Activated CD4-positive, alpha-beta T cell treated with anti-CD3 and anti-CD28 coated beads, Interleukin-2, amount 10 ng/mL, durations not matched to agents 7 days and 5 days (primary cell): ENCODE data around the gene AUTS2. TPM values are rescaled to one million over a fixed set of nuclear protein-coding genes. Genes with fewer than 3 reads are reported as not detected.

ENCODE experiments used
- CTCF ChIA-PET: fragments of 350-600 bp; sonication (Branson Sonifier 250); formaldehyde crosslinking; loops from one replicate; lab custom pipeline; 2021; ENCODE audit warnings: antibody characterized with exemption; lab: Charles Lee
- POLR2A ChIA-PET: fragments of 350-600 bp; sonication (Branson Sonifier 250); formaldehyde crosslinking; loops from one replicate; lab custom pipeline; 2021; ENCODE audit warnings: antibody characterized with exemption; lab: Charles Lee
- DNase-seq: peaks from one replicate; pipeline ENCODE4 v3.0.0-alpha.2; 2020
- H3K27ac Mint-ChIP-seq: one replicate; pipeline ENCODE4 v1.8.0; 2021; ENCODE audit warnings: mild to moderate bottlenecking, moderate library complexity, mixed read lengths
- H3K27me3 Mint-ChIP-seq: one replicate; pipeline ENCODE4 v1.8.0; 2021; ENCODE audit warnings: mixed read lengths
- H3K36me3 Mint-ChIP-seq: one replicate; pipeline ENCODE4 v1.8.0; 2021; ENCODE audit warnings: low read depth, mixed read lengths
- H3K4me1 Mint-ChIP-seq: one replicate; pipeline ENCODE4 v1.8.0; 2021; ENCODE audit warnings: mixed read lengths
- H3K4me3 Mint-ChIP-seq: one replicate; pipeline ENCODE4 v1.8.0; 2021; ENCODE audit warnings: mild to moderate bottlenecking, moderate library complexity, mixed read lengths
- H3K9me3 Mint-ChIP-seq: one replicate; pipeline ENCODE4 v1.8.0; 2021; ENCODE audit warnings: mixed read lengths
- total RNA-seq, 2 experiments: library from RNA; stranded (reverse); gene quantifications; one replicate each; pipeline ENCODE4 v1.2.3, GENCODE V29; 2021

AUTS2 gene
- total RNA-seq, 2 experiments from 2014 or later = 13.9 to 18.9 TPM

DNA sequence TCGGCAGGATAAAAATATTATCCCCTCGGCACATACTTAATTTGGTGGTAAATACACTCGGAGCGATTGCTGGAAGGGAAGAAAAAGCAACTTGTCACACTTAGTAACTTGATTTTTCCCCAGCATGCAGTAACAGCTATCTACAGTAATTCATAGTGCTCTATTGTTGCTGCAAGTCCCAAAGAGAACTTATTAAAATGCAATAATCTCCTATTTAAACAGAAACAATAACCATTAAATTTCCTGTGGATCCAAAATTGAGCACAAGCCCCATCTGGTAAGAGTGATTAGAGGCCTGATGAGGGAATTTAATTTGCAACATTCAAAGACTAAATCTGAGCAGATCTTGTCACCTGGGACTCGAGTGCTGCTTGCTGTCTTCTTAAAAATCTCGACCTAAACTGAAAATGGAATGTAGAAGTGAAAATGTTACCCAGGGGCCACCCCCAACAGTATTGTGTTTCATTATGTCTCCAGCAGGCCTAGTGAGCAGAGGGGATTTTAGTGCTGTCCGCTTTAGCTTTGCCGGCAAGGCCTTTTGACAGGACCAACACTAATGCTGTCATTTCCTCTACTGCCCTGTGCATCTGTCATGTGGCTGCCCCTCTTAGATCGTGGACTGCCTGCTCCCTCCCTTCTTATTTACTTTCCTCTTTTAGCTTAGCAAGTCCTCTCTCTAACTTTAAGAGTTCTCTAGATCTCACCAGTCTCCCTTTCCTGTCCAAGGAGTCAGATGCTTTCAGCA is 639.7 kb downstream of the AUTS2 start:
- H3K4me1 Mint-ChIP-seq = no peaks in the 10 kb centered on the region
- CTCF ChIA-PET = no interaction called here
- no peak overlapping the region for H3K4me3 Mint-ChIP-seq
- H3K9me3 Mint-ChIP-seq = peaks cover 2% of the 10 kb centered on the region
- H3K36me3 Mint-ChIP-seq = no peaks in the 10 kb centered on the region
- no peak for DNase-seq
- POLR2A ChIA-PET = no interaction called here
- H3K27ac Mint-ChIP-seq = no peak overlapping the region
- H3K27me3 Mint-ChIP-seq = no peaks in the 10 kb centered on the region

DNA sequence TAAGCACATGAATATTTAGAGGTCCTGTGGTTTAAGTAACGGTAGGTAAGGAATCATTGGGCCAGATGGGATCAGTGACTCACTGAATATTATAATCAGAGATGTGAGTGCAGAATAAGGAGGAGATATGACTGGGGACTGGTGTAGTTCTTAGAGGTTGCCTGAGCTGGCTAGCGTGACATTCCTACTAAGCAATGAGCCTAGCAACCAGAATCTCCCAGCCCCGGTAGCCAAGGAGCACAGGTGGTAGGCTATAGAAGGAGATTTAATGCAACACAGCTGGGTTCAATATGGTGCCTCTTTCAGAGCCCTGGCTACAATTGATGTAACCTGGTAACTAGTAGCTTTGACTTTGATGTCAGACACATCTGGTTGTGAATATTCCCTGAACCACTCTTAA is 641.6 kb downstream of the AUTS2 start:
- no peaks in the 10 kb centered on the region for H3K9me3 Mint-ChIP-seq

DNA sequence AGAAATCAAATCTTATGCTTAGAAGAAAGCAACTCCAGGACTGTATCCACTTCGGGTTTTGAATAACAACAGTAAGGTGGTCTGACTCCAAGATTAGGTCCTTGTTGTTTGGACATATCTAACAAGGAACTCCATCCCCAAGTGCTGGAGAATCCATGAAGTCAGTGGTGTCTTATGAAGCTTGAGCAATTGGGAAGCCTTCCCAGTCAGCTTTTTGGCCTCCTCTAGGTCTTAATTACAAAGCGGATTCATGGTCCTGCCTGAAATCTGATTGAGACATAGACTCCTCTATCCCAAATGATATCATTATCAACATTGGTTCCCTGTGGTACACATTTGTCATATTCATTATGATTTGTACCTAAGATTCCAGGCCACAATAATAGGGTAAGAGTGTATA is 642.6 kb downstream of the AUTS2 start:
- ChIA-PET CTCF (no interaction called here), POLR2A (no interaction called here)
- H3K27ac Mint-ChIP-seq = no peak overlapping the region
- H3K9me3 Mint-ChIP-seq = no peaks in the 10 kb centered on the region
- no peaks in the 10 kb centered on the region for H3K36me3 Mint-ChIP-seq
- no peak overlapping the region for H3K4me3 Mint-ChIP-seq
- DNase-seq = no peak
- no peaks in the 10 kb centered on the region for H3K27me3 Mint-ChIP-seq
- no peaks in the 10 kb centered on the region for H3K4me1 Mint-ChIP-seq

More for the DNA sequence above, 641.6 kb downstream of the AUTS2 start:
- DNase-seq = no peak
- no peaks in the 10 kb centered on the region for H3K36me3 Mint-ChIP-seq
- POLR2A ChIA-PET = no interaction called here
- no peak overlapping the region for H3K27ac Mint-ChIP-seq
- H3K4me1 Mint-ChIP-seq = no peaks in the 10 kb centered on the region
- CTCF ChIA-PET = no interaction called here
- no peaks in the 10 kb centered on the region for H3K27me3 Mint-ChIP-seq
- H3K4me3 Mint-ChIP-seq = no peak overlapping the region

DNA sequence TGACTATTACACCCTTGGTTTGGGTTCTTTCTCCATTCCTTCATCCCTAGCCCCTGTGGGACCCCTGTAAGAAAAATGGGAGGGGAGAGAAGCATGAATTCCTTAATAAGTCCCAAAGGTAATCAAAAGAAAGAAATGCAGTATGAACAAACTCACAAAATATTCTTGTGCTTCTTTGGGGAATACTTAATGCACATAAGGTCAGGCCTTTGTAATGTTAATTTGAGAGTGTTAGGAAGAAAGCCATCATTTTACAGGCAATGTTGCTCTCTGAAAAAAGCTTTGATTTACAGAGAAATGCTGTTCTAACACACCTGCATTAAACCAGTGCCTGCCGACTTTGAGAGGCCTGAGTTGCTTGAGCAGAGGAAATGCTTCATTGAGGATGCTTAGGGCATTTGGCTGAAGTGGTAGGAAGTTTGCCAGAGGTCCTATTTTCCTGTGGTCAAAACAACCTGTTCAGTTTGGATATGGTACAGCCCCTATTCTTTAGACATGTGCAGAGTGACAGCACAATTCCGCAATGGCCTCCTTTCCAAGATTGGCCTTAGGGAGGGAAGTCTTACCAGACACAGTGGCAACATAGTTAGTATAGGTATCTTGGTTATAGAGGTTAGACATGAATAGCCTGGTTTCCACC is 643.4 kb downstream of the AUTS2 start:
- no peaks in the 10 kb centered on the region for H3K27me3 Mint-ChIP-seq
- no peak overlapping the region for H3K4me3 Mint-ChIP-seq
- H3K9me3 Mint-ChIP-seq = no peaks in the 10 kb centered on the region
- no peaks in the 10 kb centered on the region for H3K4me1 Mint-ChIP-seq
- ChIA-PET POLR2A (no interaction called here), CTCF (no interaction called here)
- H3K27ac Mint-ChIP-seq = no peak overlapping the region
- no peak for DNase-seq
- H3K36me3 Mint-ChIP-seq = no peaks in the 10 kb centered on the region

DNA sequence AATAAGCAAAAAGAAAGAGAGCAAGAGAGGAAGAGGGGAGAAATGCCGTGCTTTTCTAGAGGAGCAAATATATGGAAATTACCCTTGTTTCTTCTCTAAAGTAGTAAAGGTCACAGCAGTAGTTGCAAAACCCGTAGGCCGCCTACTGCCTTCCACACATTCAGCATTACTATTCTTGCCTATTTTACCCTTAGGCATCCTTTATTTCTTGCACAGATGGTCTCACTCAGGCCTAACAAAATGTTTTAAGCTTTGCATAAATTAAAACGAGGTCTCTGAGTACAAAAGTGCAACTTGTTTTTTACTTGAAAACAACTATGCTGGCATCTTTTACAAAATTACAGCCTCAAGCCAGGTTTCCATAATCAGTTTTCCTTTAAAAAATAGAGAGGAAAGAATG is 644.6 kb downstream of the AUTS2 start:
- POLR2A ChIA-PET = no interaction called here
- CTCF ChIA-PET = no interaction called here
- no peaks in the 10 kb centered on the region for H3K36me3 Mint-ChIP-seq
- DNase-seq = no peak
- H3K27me3 Mint-ChIP-seq = no peaks in the 10 kb centered on the region
- no peaks in the 10 kb centered on the region for H3K4me1 Mint-ChIP-seq
- H3K4me3 Mint-ChIP-seq = no peak overlapping the region
- H3K9me3 Mint-ChIP-seq = no peaks in the 10 kb centered on the region
- no peak overlapping the region for H3K27ac Mint-ChIP-seq

DNA sequence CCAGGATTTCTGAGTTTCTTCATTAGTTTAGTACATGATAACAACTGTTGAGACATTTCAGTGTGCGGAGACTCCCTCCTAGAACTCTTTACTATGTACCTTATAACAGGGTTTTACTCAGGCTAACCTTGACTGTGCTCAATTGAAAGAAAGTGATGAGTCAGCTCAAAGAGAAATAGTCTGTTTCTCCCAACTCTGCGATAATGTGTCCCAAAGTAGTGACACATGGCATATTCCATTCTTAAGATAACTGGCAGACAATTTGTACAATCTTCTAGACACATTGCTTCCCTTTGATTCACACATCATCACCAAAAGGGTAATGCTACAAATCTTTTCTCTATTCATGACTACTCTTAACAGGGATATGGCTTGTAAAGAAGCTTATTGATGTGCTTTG is 645.2 kb downstream of the AUTS2 start:
- H3K9me3 Mint-ChIP-seq = peaks cover under 1% of the 10 kb centered on the region
- H3K27ac Mint-ChIP-seq = no peak overlapping the region
- no peaks in the 10 kb centered on the region for H3K27me3 Mint-ChIP-seq
- ChIA-PET CTCF (no interaction called here), POLR2A (no interaction called here)
- no peak for DNase-seq
- H3K4me1 Mint-ChIP-seq = no peaks in the 10 kb centered on the region
- H3K4me3 Mint-ChIP-seq = no peak overlapping the region
- H3K36me3 Mint-ChIP-seq = no peaks in the 10 kb centered on the region

DNA sequence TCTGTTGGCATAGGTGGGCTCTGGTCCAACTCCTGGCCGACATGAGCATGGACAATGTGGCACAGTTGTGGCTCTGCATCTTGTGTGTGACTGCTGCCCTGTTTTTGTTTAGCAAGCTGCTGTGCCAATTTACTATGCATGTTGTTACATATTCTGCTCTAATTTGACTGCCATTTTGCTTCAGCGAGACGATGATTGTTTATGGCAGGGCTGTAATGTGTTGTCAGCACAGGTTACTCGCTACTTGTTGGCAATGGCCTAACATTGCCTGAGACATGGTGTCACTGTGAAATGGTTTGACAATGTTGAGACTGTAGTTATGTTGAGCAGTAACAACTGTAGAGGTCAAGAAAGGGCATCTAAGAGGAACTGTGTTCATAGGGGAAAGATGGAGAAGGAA is 659.6 kb downstream of the AUTS2 start:
- DNase-seq = no peak
- Mint-ChIP-seq H3K27me3 (no peaks in the 10 kb centered on the region), H3K9me3 (peaks cover 5% of the 10 kb centered on the region), H3K4me3 (no peak overlapping the region), H3K36me3 (no peaks in the 10 kb centered on the region), H3K4me1 (no peaks in the 10 kb centered on the region), H3K27ac (no peak overlapping the region)
- CTCF ChIA-PET = no interaction called here
- POLR2A ChIA-PET = no interaction called here

DNA sequence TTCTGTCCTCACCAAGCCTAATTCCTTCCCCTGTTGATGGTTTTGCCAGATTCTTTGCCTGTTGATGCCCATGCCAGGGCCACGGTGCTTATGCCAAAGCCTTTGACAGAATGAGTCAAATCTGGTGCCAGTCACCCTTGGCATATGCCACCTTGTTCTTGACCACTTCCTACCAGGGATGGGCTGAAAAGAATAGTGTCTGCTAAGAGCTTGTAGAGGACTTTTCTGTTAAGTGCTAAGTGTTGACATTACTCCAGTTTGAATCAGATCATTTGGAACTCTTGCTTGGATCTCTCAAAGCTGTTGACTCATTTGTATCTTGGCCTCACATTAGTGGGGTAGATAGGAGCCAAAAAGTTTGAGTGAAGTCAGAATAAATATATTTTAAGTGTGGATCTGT is 661.2 kb downstream of the AUTS2 start:
- Mint-ChIP-seq H3K4me3 (no peak overlapping the region), H3K27me3 (no peaks in the 10 kb centered on the region)

DNA sequence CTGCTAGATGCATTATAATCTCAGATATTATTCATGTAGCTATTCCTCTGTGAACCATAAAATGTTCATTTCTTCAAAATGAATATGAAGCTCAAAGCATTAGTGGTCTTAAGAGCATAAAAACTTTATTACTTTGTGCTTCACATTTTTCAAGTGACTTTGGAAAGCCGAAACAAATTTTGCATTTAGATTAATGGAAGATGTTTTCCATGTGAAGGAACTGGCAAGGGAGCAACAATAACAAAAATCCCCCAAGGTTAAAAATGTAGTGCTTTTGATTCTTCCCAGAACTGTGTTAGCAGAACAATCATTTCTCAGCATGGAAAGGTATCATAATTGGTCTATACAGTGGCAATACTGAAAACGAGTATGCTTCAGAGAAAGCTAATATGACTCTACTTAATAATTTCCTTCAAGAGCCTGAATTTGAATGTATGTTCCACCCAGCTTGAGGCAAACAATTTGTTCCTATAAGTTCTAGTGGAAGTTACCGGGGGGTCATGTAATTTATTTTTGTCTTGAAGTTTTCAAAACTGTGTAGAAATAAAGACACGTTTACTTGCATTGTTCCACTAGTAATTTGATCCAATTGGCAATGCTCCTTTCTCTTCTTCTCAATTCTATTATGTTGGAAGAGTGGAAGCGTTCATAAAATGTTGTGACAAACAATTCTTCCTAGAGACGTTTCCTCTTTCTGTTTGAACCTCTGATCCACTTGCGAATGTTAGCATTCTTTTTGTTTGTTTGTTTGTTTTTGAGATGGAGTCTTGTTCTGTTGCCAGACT is 665.4 kb downstream of the AUTS2 start:
- H3K4me1 Mint-ChIP-seq = no peaks in the 10 kb centered on the region
- H3K4me3 Mint-ChIP-seq = no peak overlapping the region
- peaks cover 3% of the 10 kb centered on the region for H3K27me3 Mint-ChIP-seq
- POLR2A ChIA-PET = no interaction called here
- H3K9me3 Mint-ChIP-seq = no peaks in the 10 kb centered on the region
- no peak overlapping the region for H3K27ac Mint-ChIP-seq
- CTCF ChIA-PET = no interaction called here
- DNase-seq = no peak
- H3K36me3 Mint-ChIP-seq = no peaks in the 10 kb centered on the region

More for the DNA sequence above, 661.2 kb downstream of the AUTS2 start:
- Mint-ChIP-seq H3K4me1 (no peaks in the 10 kb centered on the region), H3K9me3 (peaks cover 4% of the 10 kb centered on the region), H3K36me3 (no peaks in the 10 kb centered on the region), H3K27ac (no peak overlapping the region)
- ChIA-PET POLR2A (no interaction called here), CTCF (no interaction called here)
- no peak for DNase-seq

DNA sequence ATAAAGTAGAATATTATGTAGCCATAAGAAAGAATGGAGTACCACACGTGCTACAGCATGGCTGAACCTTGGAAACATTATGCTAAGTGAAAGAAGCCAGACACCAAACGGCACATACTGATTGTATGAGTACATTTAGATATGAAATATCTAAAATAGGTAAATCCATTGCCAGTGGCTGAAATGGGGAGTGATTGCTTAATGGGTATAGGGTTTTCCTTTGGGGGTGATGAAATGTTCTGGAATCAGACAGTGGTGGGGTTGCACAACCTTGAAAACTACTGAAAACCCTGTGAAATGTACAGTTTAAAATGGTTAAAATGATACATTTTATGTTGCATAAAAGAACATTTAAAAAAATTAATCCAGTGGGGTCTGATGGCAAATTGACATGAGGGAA is 667.9 kb downstream of the AUTS2 start:
- POLR2A ChIA-PET = no interaction called here
- Mint-ChIP-seq H3K36me3 (no peaks in the 10 kb centered on the region), H3K4me1 (no peaks in the 10 kb centered on the region), H3K27me3 (peaks cover 3% of the 10 kb centered on the region), H3K4me3 (no peak overlapping the region), H3K27ac (no peak overlapping the region), H3K9me3 (no peaks in the 10 kb centered on the region)
- CTCF ChIA-PET = no interaction called here
- no peak for DNase-seq

DNA sequence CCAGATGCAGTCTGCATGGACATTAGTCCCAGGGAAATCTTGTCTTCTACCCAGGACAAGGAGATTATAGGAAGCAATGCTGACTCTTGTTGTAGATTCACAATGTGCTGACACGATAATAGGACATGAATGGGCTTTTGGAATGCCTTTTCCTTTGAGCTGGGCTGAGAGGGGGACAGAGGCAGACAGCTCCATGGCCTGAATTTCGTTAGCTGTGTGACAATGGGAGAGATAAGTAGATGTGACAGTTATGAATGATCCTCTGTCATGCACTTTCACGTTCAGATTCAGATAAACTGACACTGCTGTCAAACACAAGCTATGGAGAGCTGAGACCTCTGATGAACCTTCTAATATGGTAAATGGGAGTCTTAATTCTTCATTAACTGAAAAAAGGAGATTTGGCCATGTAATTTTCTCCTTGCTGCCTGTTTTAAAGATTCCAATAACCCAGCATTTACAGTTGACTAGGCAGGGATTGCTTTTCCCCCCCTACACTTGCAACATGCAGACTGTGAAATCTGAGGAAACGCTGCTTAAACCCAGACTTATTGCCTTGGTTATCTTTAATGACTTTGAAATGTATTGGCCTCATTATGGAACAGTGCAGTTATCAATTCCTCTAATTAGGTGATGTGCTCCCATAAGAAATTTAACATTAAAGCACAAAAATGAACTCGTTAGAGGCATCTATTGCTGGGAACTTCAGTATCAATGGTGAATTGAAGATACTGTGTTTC is 669.3 kb downstream of the AUTS2 start:
- Mint-ChIP-seq H3K4me1 (no peaks in the 10 kb centered on the region), H3K9me3 (no peaks in the 10 kb centered on the region), H3K27me3 (peaks cover 3% of the 10 kb centered on the region), H3K36me3 (no peaks in the 10 kb centered on the region), H3K27ac (no peak overlapping the region), H3K4me3 (no peak overlapping the region)
- DNase-seq = no peak
- POLR2A ChIA-PET = no interaction called here
- CTCF ChIA-PET = no interaction called here

DNA sequence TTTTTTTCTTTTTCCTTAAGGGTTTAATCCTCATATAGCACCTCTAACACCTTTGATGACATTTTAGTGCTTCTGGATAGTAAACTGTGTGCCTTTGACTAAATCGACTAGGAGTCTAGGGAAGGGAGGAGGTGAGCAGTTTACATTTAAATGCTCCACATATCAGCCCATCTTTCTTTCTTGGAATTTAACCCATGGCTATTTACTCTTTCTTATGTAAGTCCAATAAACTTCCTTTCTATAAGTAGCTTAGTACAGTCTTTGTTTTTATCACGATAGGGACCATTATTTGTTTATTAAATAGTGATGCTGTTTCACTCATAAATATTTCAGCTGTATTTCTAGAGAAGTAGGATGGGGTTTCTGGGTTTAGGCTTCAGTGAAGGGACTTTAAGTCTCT is 669.9 kb downstream of the AUTS2 start:
- POLR2A ChIA-PET = no interaction called here
- CTCF ChIA-PET = no interaction called here
- no peaks in the 10 kb centered on the region for H3K9me3 Mint-ChIP-seq
- no peak for DNase-seq
- peaks cover 3% of the 10 kb centered on the region for H3K27me3 Mint-ChIP-seq
- H3K36me3 Mint-ChIP-seq = no peaks in the 10 kb centered on the region
- H3K4me3 Mint-ChIP-seq = no peak overlapping the region
- no peaks in the 10 kb centered on the region for H3K4me1 Mint-ChIP-seq
- no peak overlapping the region for H3K27ac Mint-ChIP-seq

DNA sequence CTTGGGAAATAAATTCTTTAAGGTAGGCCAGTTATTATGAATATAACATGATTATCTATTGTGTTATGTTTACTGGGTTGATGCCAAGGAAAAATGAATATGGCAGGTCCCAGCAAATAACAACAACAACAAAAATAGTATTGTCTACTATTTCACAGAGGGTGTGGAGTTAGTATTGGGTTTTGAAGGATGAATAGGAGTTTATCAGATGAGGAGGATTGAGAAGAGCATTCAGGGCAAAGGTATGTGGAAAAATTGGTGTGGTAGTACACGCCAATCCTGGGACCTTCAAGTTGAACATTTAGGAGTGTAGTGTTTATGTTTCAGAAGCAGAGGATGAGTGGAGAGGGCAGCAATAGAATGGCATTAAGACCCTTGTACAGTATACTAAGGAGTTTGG is 671.9 kb downstream of the AUTS2 start:
- peaks cover 3% of the 10 kb centered on the region for H3K27me3 Mint-ChIP-seq
- no peaks in the 10 kb centered on the region for H3K4me1 Mint-ChIP-seq
- H3K27ac Mint-ChIP-seq = no peak overlapping the region
- CTCF ChIA-PET = no interaction called here
- H3K9me3 Mint-ChIP-seq = no peaks in the 10 kb centered on the region
- no peak for DNase-seq
- POLR2A ChIA-PET = no interaction called here
- no peak overlapping the region for H3K4me3 Mint-ChIP-seq
- no peaks in the 10 kb centered on the region for H3K36me3 Mint-ChIP-seq
